Peyer's patch (tissue), 4 donors: ENCODE results near the gene SLC16A2. TPM values are rescaled to one million over a fixed set of nuclear protein-coding genes. Genes with fewer than 3 reads are reported as not detected.
"Not testable (repeated sequence)": the region's sequence is repeated elsewhere in the genome, so short reads cannot be mapped to it uniquely, and the experiment has no call there.

Source experiments
- DNase-seq, 3 donors: peaks; one replicate each; pipeline ENCODE4 v3.0.0-alpha.2; 2017 to 2019
- H3K27ac ChIP-seq, 4 donors: fragments of 200-600 bp; sonication (generic); one replicate each; pipeline ENCODE4 v1.5.1; 2016 to 2019
- H3K27me3 ChIP-seq, 2 donors: fragments of 200-600 bp; sonication (generic); one replicate each; pipeline ENCODE4 v1.5.1; 2019
- H3K36me3 ChIP-seq, 3 donors: fragments of 200-600 bp; sonication (generic); one replicate each; pipeline ENCODE4 v1.5.1; 2016 to 2019
- H3K4me1 ChIP-seq, 4 donors: fragments of 200-600 bp; sonication (generic); one replicate each; pipeline ENCODE4 v1.5.1; 2016 to 2019
- H3K4me3 ChIP-seq, 4 donors: fragments of 200-600 bp; sonication (generic); 1 replicate in 3 of 4; 2 replicates in 1 of 4; pipeline ENCODE4 v1.5.1; 2016 to 2019; ENCODE audit warnings: mild to moderate bottlenecking in 1 of 4
- H3K9me3 ChIP-seq, 4 donors: fragments of 200-600 bp; sonication (generic); one replicate each; pipeline ENCODE4 v1.5.1; 2016 to 2019; ENCODE audit warnings: mild to moderate bottlenecking in 1 of 4
- CTCF ChIP-seq, 6 experiments: fragments of 450-650 bp in 4 of 6; fragments of 200-600 bp in 2 of 6; sonication (generic) in 1 of 6; IDR thresholded peaks; one replicate each; pipeline ENCODE4 v1.5.1; 2017 to 2019; ENCODE audit warnings: antibody characterized with exemption in 6 of 6, mild to moderate bottlenecking in 3 of 6, moderate library complexity in 1 of 6
- POLR2A ChIP-seq, 2 donors: fragments of 450-650 bp; IDR thresholded peaks; one replicate each; pipeline ENCODE4 v1.5.1; 2017; ENCODE audit warnings: antibody characterized with exemption in 2 of 2, mild to moderate bottlenecking in 2 of 2, moderate library complexity in 2 of 2
- total RNA-seq, 4 donors: library from RNA; depleted of rRNA; stranded (reverse); fragments of >200 nt; gene quantifications; one replicate each; pipeline ENCODE4 v1.1.0, GENCODE V29; 2016

Gene SLC16A2
- total RNA-seq, 4 donors from 2014 or later: 0.18 to 2.5 (median 1.8) TPM

DNA sequence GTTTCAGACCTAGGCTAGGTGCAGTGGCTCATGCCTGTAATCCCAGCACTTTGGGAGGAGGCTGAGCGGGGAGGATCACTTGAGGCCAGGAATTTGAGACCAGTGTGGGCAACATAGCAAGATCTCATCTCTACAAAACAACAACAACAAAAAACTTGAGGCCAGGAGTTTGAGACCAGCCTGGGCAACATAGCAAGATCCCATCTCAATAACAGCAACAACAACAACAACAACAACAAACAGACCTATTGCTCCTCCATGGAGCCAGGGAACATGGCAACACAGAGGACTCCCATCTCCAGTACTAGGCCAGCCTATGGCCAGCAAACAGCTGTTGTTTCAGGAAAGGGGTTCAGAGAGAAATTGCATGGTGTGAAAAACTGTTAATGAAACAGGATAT lies 43.4 kb downstream of the SLC16A2 start:
- Histone ChIP-seq H3K27me3 (no peaks in the 10 kb centered on the region), H3K4me3 (no peak overlapping the region), H3K4me1 (no peaks in the 10 kb centered on the region), H3K27ac (no peak overlapping the region), H3K36me3 (no peaks in the 10 kb centered on the region), H3K9me3 (no peaks in the 10 kb centered on the region)
- no peak for DNase-seq
- TF ChIP-seq CTCF (IDR thresholded peaks at IDR 0.05) (no peak), POLR2A (IDR thresholded peaks at IDR 0.05) (no peak)

- Histone ChIP-seq H3K27me3 (no peaks in the 10 kb centered on the region), H3K36me3 (no peaks in the 10 kb centered on the region), H3K4me1 (no peaks in the 10 kb centered on the region), H3K27ac (no peak overlapping the region), H3K4me3 (no peak overlapping the region), H3K9me3 (no peaks in the 10 kb centered on the region)
- no peak for DNase-seq
- TF ChIP-seq CTCF (IDR thresholded peaks at IDR 0.05) (no peak), POLR2A (IDR thresholded peaks at IDR 0.05) (no peak)
Observed at GRCh38 chrX:74465424-74465823, 44.1 kb downstream of the SLC16A2 start.

- no peaks in the 10 kb centered on the region for H3K27me3 ChIP-seq
- H3K4me1 ChIP-seq: no peaks in the 10 kb centered on the region
- no peaks in the 10 kb centered on the region for H3K9me3 ChIP-seq
- no peak for DNase-seq
- no peak for TF ChIP-seq POLR2A (IDR thresholded peaks at IDR 0.05)
- no peak for TF ChIP-seq CTCF (IDR thresholded peaks at IDR 0.05)
- no peak overlapping the region for H3K27ac ChIP-seq
- no peak overlapping the region for H3K4me3 ChIP-seq
- H3K36me3 ChIP-seq: no peaks in the 10 kb centered on the region
Observed at GRCh38 chrX:74467656-74468055, 46.4 kb downstream of the SLC16A2 start.

GRCh38 chrX:74473116-74473515 lies 51.8 kb downstream of the SLC16A2 start:
- H3K4me1 ChIP-seq, H3K4me3 ChIP-seq, H3K36me3 ChIP-seq, H3K9me3 ChIP-seq, DNase-seq, H3K27ac ChIP-seq, H3K27me3 ChIP-seq: not testable (repeated sequence)

- no peak for TF ChIP-seq POLR2A (IDR thresholded peaks at IDR 0.05)
- no peak for TF ChIP-seq CTCF (IDR thresholded peaks at IDR 0.05)
- no peaks in the 10 kb centered on the region for H3K36me3 ChIP-seq
Observed at GRCh38 chrX:74490247-74490646, 69.0 kb downstream of the SLC16A2 start.

DNA sequence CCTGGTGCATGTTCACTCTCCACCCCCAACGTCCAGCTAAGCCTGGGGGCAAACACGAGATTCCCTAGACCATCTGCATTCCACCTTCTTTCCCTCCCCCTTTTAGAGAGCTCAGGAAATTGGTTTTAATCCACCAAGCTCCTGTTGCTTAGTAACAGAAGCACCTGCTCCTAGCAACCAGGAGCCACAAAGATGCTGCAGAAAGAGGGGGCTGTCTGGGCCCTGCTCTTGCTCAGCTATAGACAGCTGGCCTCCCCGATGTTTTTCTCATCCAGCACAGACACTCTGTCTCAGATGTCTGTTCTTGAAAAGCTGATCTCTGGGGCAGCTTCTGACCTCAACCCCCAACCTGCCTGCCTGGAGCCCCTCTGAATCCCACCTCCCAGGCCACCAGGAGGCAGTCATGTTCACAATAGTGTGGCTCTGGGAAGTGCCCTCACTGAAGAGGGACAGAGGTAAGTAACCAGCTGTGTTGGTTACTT lies 71.5 kb downstream of the SLC16A2 start:
- Histone ChIP-seq H3K4me3 (no peak overlapping the region), H3K4me1 (no peaks in the 10 kb centered on the region), H3K9me3 (no peaks in the 10 kb centered on the region), H3K27ac (no peak overlapping the region), H3K27me3 (no peaks in the 10 kb centered on the region), H3K36me3 (no peaks in the 10 kb centered on the region)
- TF ChIP-seq CTCF (IDR thresholded peaks at IDR 0.05): no peak
- DNase-seq: no peak

More at GRCh38 chrX:74490247-74490646, 69.0 kb downstream of the SLC16A2 start:
- Histone ChIP-seq H3K9me3 (no peaks in the 10 kb centered on the region), H3K27me3 (no peaks in the 10 kb centered on the region), H3K4me3 (no peak overlapping the region), H3K27ac (no peak overlapping the region), H3K4me1 (no peaks in the 10 kb centered on the region)
- no peak for DNase-seq
